Transverse colon (tissue), 4 donors: Measurements from ENCODE around the gene HPSE2.

ENCODE experiments used
- POLR2A ChIP-seq: fragments of 450-650 bp; IDR thresholded peaks from one replicate; pipeline ENCODE4 v1.6.1; 2016; ENCODE audit warnings: antibody characterized with exemption, mild to moderate bottlenecking, moderate library complexity
- POLR2AphosphoS5 ChIP-seq, 3 donors: sonication (generic); formaldehyde crosslinking; IDR thresholded peaks; one replicate each; pipeline ENCODE4 v1.6.1; 2016; ENCODE audit warnings: antibody characterized with exemption in 3 of 3
- TF ChIP-seq, protein P1 (sequence below), 5 experiments: fragments of 200-600 bp in 3 of 5; fragments of 450-650 bp in 2 of 5; sonication (generic) in 3 of 5; IDR thresholded peaks; 1 replicate in 2 of 5; 2 replicates in 3 of 5; pipeline ENCODE4 v1.5.1; 2016 to 2017; ENCODE audit warnings: antibody characterized with exemption in 5 of 5, inconsistent platforms in 3 of 5, mild to moderate bottlenecking in 2 of 5, moderate library complexity in 1 of 5

DNA sequence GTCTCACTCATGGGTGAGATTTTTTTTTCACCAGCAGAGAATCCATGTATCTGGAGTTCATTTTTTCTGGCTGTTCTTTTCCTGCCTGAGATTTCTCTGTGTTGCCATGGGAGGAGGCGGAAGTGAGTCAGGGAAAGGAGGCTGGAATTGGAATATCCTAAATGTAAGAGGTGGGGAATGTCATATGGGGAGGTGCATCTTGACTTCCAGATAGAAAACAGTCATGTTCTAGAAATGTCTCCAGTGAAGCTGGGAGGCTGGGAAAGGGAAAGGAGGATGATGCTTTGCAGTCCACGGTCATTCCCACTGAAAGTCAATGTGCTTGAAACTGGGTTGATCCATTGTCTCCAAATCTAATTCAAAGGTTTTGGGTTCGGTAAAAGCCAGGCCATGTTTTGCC, 749.2 kb downstream of the HPSE2 start:
- no peak for TF ChIP-seq POLR2A
- TF ChIP-seq POLR2AphosphoS5 (IDR thresholded peaks at IDR 0.05), result no peak
- TF ChIP-seq, protein P1, sequence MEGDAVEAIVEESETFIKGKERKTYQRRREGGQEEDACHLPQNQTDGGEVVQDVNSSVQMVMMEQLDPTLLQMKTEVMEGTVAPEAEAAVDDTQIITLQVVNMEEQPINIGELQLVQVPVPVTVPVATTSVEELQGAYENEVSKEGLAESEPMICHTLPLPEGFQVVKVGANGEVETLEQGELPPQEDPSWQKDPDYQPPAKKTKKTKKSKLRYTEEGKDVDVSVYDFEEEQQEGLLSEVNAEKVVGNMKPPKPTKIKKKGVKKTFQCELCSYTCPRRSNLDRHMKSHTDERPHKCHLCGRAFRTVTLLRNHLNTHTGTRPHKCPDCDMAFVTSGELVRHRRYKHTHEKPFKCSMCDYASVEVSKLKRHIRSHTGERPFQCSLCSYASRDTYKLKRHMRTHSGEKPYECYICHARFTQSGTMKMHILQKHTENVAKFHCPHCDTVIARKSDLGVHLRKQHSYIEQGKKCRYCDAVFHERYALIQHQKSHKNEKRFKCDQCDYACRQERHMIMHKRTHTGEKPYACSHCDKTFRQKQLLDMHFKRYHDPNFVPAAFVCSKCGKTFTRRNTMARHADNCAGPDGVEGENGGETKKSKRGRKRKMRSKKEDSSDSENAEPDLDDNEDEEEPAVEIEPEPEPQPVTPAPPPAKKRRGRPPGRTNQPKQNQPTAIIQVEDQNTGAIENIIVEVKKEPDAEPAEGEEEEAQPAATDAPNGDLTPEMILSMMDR (IDR thresholded peaks at IDR 0.05), result no peak
